H1 (cell line): Measurements from ENCODE around the gene KRT14. TPM values are rescaled to one million over a fixed set of nuclear protein-coding genes. Genes with fewer than 3 reads are reported as not detected.
A peak's percentile ranks its signal among the peaks of the same experiment; 100 is the strongest.

Experiments used
- ATF3 ChIP-seq: IDR thresholded peaks from 2 replicates; pipeline ENCODE4 v1.6.1; 2011; ENCODE audit warnings: low read depth, mild to moderate bottlenecking, low read length; ENCODE audit not compliant: insufficient read depth
- BACH1 ChIP-seq: IDR thresholded peaks from 2 replicates; pipeline ENCODE4 v1.6.1; 2012; ENCODE audit warnings: low read length, improper control_type of control experiment
- BCL11A ChIP-seq, 2 experiments: IDR thresholded peaks; one replicate each; pipeline ENCODE4 v1.6.1; 2011; ENCODE audit warnings: low read depth in 2 of 2, low read length in 2 of 2, mild to moderate bottlenecking in 2 of 2
- EZH2 ChIP-seq: fragments of 200-600 bp; sonication (generic); IDR thresholded peaks from 2 replicates; pipeline ENCODE4 v1.7.1; 2012; ENCODE audit warnings: low read depth, mild to moderate bottlenecking, moderate library complexity, low read length, inconsistent platforms; ENCODE audit not compliant: severe bottlenecking
- FOSL1 ChIP-seq: IDR thresholded peaks from 2 replicates; pipeline ENCODE4 v1.6.1; 2011; ENCODE audit warnings: mild to moderate bottlenecking, low read depth, low read length, moderate library complexity; ENCODE audit not compliant: insufficient read depth
- GABPA ChIP-seq: IDR thresholded peaks from 2 replicates; pipeline ENCODE4 v1.6.1; 2011; ENCODE audit warnings: mild to moderate bottlenecking, low read length, moderate library complexity, borderline replicate concordance; ENCODE audit not compliant: insufficient read depth
- HDAC6 ChIP-seq: IDR thresholded peaks from one replicate; pipeline ENCODE4 v1.7.1; 2012; ENCODE audit warnings: low read depth, mild to moderate bottlenecking, inconsistent platforms, low read length, moderate library complexity
- NANOG ChIP-seq: IDR thresholded peaks from 2 replicates; pipeline ENCODE4 v1.6.1; 2011; ENCODE audit warnings: low read length, low read depth, mild to moderate bottlenecking, inconsistent platforms; ENCODE audit not compliant: insufficient read depth, poor library complexity, severe bottlenecking
- POU5F1 ChIP-seq: IDR thresholded peaks from 2 replicates; pipeline ENCODE4 v1.6.1; 2011; ENCODE audit warnings: low read depth, mild to moderate bottlenecking, low read length, moderate library complexity
- RAD21 ChIP-seq, 2 experiments: IDR thresholded peaks in 1 of 2; conservative IDR thresholded peaks in 1 of 2; 2 replicates each; pipeline ENCODE4 v1.6.1; 2011; ENCODE audit warnings: low read depth in 2 of 2, low read length in 2 of 2, improper control_type of control experiment in 1 of 2, inconsistent platforms in 1 of 2, mild to moderate bottlenecking in 1 of 2, moderate library complexity in 1 of 2
- RFX5 ChIP-seq: IDR thresholded peaks from 2 replicates; pipeline ENCODE4 v1.6.1; 2011; ENCODE audit warnings: low read depth, low read length, improper control_type of control experiment, borderline replicate concordance
- RXRA ChIP-seq: IDR thresholded peaks from 2 replicates; pipeline ENCODE4 v1.6.1; 2011; ENCODE audit warnings: low read depth, mild to moderate bottlenecking, low read length, moderate library complexity; ENCODE audit not compliant: insufficient read depth
- SIRT6 ChIP-seq: IDR thresholded peaks from one replicate; pipeline ENCODE4 v1.7.1; 2012; ENCODE audit warnings: low read length, inconsistent platforms
- SIX5 ChIP-seq: IDR thresholded peaks from 2 replicates; pipeline ENCODE4 v1.6.1; 2011; ENCODE audit warnings: mild to moderate bottlenecking, low read depth, low read length
- TAF1 ChIP-seq: IDR thresholded peaks from 2 replicates; pipeline ENCODE4 v1.6.1; 2011; ENCODE audit warnings: mild to moderate bottlenecking, low read depth, low read length
- TAF7 ChIP-seq: optimal IDR thresholded peaks from 2 replicates; pipeline ENCODE3; 2011; ENCODE audit warnings: low read depth, mild to moderate bottlenecking, inconsistent platforms, low read length, moderate library complexity, borderline replicate concordance
- TEAD4 ChIP-seq: IDR thresholded peaks from 2 replicates; pipeline ENCODE4 v1.6.1; 2012; ENCODE audit warnings: low read depth, low read length, inconsistent platforms, mixed read lengths
- USF2 ChIP-seq: IDR thresholded peaks from 2 replicates; pipeline ENCODE4 v1.6.1; 2011; ENCODE audit warnings: low read length, improper control_type of control experiment
- polyA plus RNA-seq, 7 experiments: library from polyadenylated mRNA; depleted of rRNA in 3 of 7; stranded (reverse) in 5 of 7; unstranded in 2 of 7; fragments of >200 nt in 5 of 7; fragments of 200-250 nt in 2 of 7; gene quantifications; 1 replicate in 5 of 7; 2 replicates in 1 of 7; 4 replicates in 1 of 7; pipeline versions ENCODE4 v1.2.1 to v1.2.3, GENCODE V29; 2011 to 2013; ENCODE audit warnings: missing spikeins in 2 of 7, mixed read lengths in 2 of 7
- total RNA-seq: library from RNA; stranded (reverse); fragmentation: NEBNext Ultra II Directional; extraction: Animal tissue kit (Norgen Biotek cat#: 25700); gene quantifications from 2 replicates; pipeline ENCODE4 v1.2.1, GENCODE V29; 2021

KRT14 gene
- total and polyA plus RNA-seq, 2 of the 8 experiments (the other 6 are each of a cell fraction or from before 2014, with no cell fraction given): 0.35 TPM; not detected in 1

- TF ChIP-seq HDAC6 (no peak), NANOG (no peak), TAF1 (peak; percentile 24; the same call in 1 of the 2 replicates), RXRA (no peak), RFX5 (no peak), USF2 (no peak), BCL11A (IDR thresholded peaks at IDR 0.05; ENCODE audit: low read depth in 2 of 2, low read length in 2 of 2) (no peak), FOSL1 (no peak), TEAD4 (no peak; the same call in 1 of the 2 replicates), RAD21 (IDR thresholded peaks at IDR 0.05 in 1 of 2, conservative IDR thresholded peaks at IDR 0.05 in 1 of 2; ENCODE audit: low read depth in 2 of 2, low read length in 2 of 2) (peak; percentile 91 to 96), BACH1 (no peak), EZH2 (no peak), ATF3 (peak; percentile 5; the same call in 1 of the 2 replicates), SIX5 (no peak), POU5F1 (no peak), SIRT6 (no peak), TAF7 (peak; percentile 68), GABPA (no peak)
These were observed 37.7 kb downstream of the KRT14 start (continued) for GRCh38 chr17:41548844-41549595.
